ENCODE data around the gene REPS2.

GRCh38 chrX:16958356-16958755, 11.9 kb downstream of the REPS2 start:
- TF ChIP-seq CTCF (IDR thresholded peaks at IDR 0.05) (no peak), EP300 (IDR thresholded peaks at IDR 0.05) (no peak)

Data from upper lobe of left lung (tissue), 4 donors.